Measurements from ENCODE around the gene FBXL5.

Gene FBXL5

GRCh38 chr4:15612136-15612535, 43.0 kb downstream of the FBXL5 start:
- no peak overlapping the region for H3K4me3 ChIP-seq (ENCODE audit: low read length, poor library complexity, severe bottlenecking)
- H3K79me2 ChIP-seq (ENCODE audit: insufficient read depth, low read length): peaks cover 22% of the 10 kb centered on the region

GRCh38 chr4:15610855-15611254, 44.3 kb downstream of the FBXL5 start:
- H3K9ac ChIP-seq (ENCODE audit: low read depth, low read length, poor library complexity, severe bottlenecking): no peak overlapping the region
- TF ChIP-seq CTCF (conservative IDR thresholded peaks at IDR 0.05; ENCODE audit: low read length): no peak
- no peak for TF ChIP-seq EZH2phosphoT487 (IDR thresholded peaks at IDR 0.05; ENCODE audit: borderline replicate concordance)
- H3K36me3 ChIP-seq (ENCODE audit: insufficient read depth, low read length): peaks cover 29% of the 10 kb centered on the region
- no peaks in the 10 kb centered on the region for H3K4me1 ChIP-seq (ENCODE audit: insufficient read depth, low read length, poor library complexity, severe bottlenecking)
- no peaks in the 10 kb centered on the region for H3K9me2 ChIP-seq (replicated peaks; ENCODE audit: low read depth, low read length)
- H4K20me1 ChIP-seq (ENCODE audit: insufficient read depth, low read length, poor library complexity, severe bottlenecking): no peaks in the 10 kb centered on the region
- no peak overlapping the region for H2AFZ ChIP-seq (ENCODE audit: low read length)
- H3K27me3 ChIP-seq (ENCODE audit: insufficient read depth, low read length, poor library complexity, severe bottlenecking): no peaks in the 10 kb centered on the region
- no peaks in the 10 kb centered on the region for H3K9me3 ChIP-seq (ENCODE audit: insufficient read depth, low read depth, low read length)
- H3K79me2 ChIP-seq (ENCODE audit: insufficient read depth, low read length): peaks cover 14% of the 10 kb centered on the region; the same call in 1 of the 2 replicates
- no peaks in the 10 kb centered on the region for H3F3A ChIP-seq (ENCODE audit: low read depth)
- H3K4me3 ChIP-seq (ENCODE audit: low read length, poor library complexity, severe bottlenecking): no peak overlapping the region
- no peak overlapping the region for H3K4me2 ChIP-seq (ENCODE audit: low read depth, low read length, poor library complexity, severe bottlenecking)

More at GRCh38 chr4:15612136-15612535, 43.0 kb downstream of the FBXL5 start:
- TF ChIP-seq CTCF (conservative IDR thresholded peaks at IDR 0.05; ENCODE audit: low read length): no peak
- TF ChIP-seq EZH2phosphoT487 (IDR thresholded peaks at IDR 0.05; ENCODE audit: borderline replicate concordance): no peak
- H3K36me3 ChIP-seq (ENCODE audit: insufficient read depth, low read length): peaks cover 30% of the 10 kb centered on the region
- H4K20me1 ChIP-seq (ENCODE audit: insufficient read depth, low read length, poor library complexity, severe bottlenecking): no peaks in the 10 kb centered on the region
- no peak overlapping the region for H3K4me2 ChIP-seq (ENCODE audit: low read depth, low read length, poor library complexity, severe bottlenecking)
- H3K9ac ChIP-seq (ENCODE audit: low read depth, low read length, poor library complexity, severe bottlenecking): no peak overlapping the region
- H3K9me2 ChIP-seq (replicated peaks; ENCODE audit: low read depth, low read length): no peaks in the 10 kb centered on the region
- H3K4me1 ChIP-seq (ENCODE audit: insufficient read depth, low read length, poor library complexity, severe bottlenecking): no peaks in the 10 kb centered on the region
- H3F3A ChIP-seq (ENCODE audit: low read depth): no peaks in the 10 kb centered on the region
- no peaks in the 10 kb centered on the region for H3K27me3 ChIP-seq (ENCODE audit: insufficient read depth, low read length, poor library complexity, severe bottlenecking)
- H3K9me3 ChIP-seq (ENCODE audit: insufficient read depth, low read depth, low read length): 0 out of 2 replicates have a peak, but pooled peaks cover 6% of the 10 kb centered on the region
- no peak overlapping the region for H2AFZ ChIP-seq (ENCODE audit: low read length)

- no peaks in the 10 kb centered on the region for H3K9me2 ChIP-seq (replicated peaks; ENCODE audit: low read depth, low read length)
- H3K79me2 ChIP-seq (ENCODE audit: insufficient read depth, low read length): 0 out of 2 replicates have a peak, but pooled peaks cover 3% of the 10 kb centered on the region
- H3K9me3 ChIP-seq (ENCODE audit: insufficient read depth, low read depth, low read length): peaks cover 4% of the 10 kb centered on the region; the same call in 1 of the 2 replicates
- H3K4me2 ChIP-seq (ENCODE audit: low read depth, low read length, poor library complexity, severe bottlenecking): no peak overlapping the region
- no peaks in the 10 kb centered on the region for H3K27me3 ChIP-seq (ENCODE audit: insufficient read depth, low read length, poor library complexity, severe bottlenecking)
- no peaks in the 10 kb centered on the region for H3F3A ChIP-seq (ENCODE audit: low read depth)
- TF ChIP-seq CTCF (conservative IDR thresholded peaks at IDR 0.05; ENCODE audit: low read length) (no peak), EZH2phosphoT487 (IDR thresholded peaks at IDR 0.05; ENCODE audit: borderline replicate concordance) (no peak)
- H3K4me1 ChIP-seq (ENCODE audit: insufficient read depth, low read length, poor library complexity, severe bottlenecking): no peaks in the 10 kb centered on the region
- H4K20me1 ChIP-seq (ENCODE audit: insufficient read depth, low read length, poor library complexity, severe bottlenecking): no peaks in the 10 kb centered on the region
- H3K4me3 ChIP-seq (ENCODE audit: low read length, poor library complexity, severe bottlenecking): no peak overlapping the region
- H2AFZ ChIP-seq (ENCODE audit: low read length): no peak overlapping the region
- no peak overlapping the region for H3K9ac ChIP-seq (ENCODE audit: low read depth, low read length, poor library complexity, severe bottlenecking)
- H3K36me3 ChIP-seq (ENCODE audit: insufficient read depth, low read length): peaks cover 48% of the 10 kb centered on the region
Measured at GRCh38 chr4:15605537-15605936, 49.6 kb downstream of the FBXL5 start.
